ENCODE measurements around the gene PTBP2.

DNA sequence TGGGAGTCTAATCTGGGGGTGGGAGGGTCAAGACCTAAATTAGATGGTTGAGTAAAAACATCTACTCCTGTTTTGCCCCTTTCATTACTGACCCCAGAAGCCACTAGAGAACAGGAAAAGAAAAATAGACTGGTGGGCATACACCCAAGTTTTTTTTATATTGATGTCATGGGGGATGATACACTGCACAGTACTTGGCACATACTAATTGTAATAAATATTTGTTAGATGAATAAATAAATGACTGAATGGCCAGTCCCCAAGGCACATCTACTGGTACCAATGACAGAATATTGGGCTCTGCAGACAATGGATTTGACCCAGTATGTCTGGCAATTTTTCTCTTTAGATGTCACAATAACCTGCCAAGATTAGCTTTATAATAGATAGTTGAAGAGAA lies 36.8 kb upstream of the PTBP2 start:
- TF ChIP-seq, protein P1, sequence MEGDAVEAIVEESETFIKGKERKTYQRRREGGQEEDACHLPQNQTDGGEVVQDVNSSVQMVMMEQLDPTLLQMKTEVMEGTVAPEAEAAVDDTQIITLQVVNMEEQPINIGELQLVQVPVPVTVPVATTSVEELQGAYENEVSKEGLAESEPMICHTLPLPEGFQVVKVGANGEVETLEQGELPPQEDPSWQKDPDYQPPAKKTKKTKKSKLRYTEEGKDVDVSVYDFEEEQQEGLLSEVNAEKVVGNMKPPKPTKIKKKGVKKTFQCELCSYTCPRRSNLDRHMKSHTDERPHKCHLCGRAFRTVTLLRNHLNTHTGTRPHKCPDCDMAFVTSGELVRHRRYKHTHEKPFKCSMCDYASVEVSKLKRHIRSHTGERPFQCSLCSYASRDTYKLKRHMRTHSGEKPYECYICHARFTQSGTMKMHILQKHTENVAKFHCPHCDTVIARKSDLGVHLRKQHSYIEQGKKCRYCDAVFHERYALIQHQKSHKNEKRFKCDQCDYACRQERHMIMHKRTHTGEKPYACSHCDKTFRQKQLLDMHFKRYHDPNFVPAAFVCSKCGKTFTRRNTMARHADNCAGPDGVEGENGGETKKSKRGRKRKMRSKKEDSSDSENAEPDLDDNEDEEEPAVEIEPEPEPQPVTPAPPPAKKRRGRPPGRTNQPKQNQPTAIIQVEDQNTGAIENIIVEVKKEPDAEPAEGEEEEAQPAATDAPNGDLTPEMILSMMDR (IDR thresholded peaks at IDR 0.05 in 2 of 3, conservative IDR thresholded peaks at IDR 0.05 in 1 of 3; ENCODE audit: borderline replicate concordance in 1 of 3, insufficient read depth in 1 of 3, low read depth in 2 of 3, low read length in 2 of 3): no peak
- TF ChIP-seq RAD21 (IDR thresholded peaks at IDR 0.05; ENCODE audit: low read depth): no peak
- TF ChIP-seq POLR2A (IDR thresholded peaks at IDR 0.05; ENCODE audit: borderline replicate concordance, extremely low read depth, insufficient read depth, insufficient read length): no peak
- no peak for TF ChIP-seq SRF (IDR thresholded peaks at IDR 0.05; ENCODE audit: low read depth)
- TF ChIP-seq ZNF274 (IDR thresholded peaks at IDR 0.05; ENCODE audit: low read depth, low read length): no peak
- no peak for TF ChIP-seq EZH2 (IDR thresholded peaks at IDR 0.05)
- no peak for TF ChIP-seq POLR2AphosphoS5 (IDR thresholded peaks at IDR 0.05; ENCODE audit: low read depth, low read length)
- no peak for TF ChIP-seq EGR1 (IDR thresholded peaks at IDR 0.05; ENCODE audit: low read depth)
- no peak for TF ChIP-seq YY1 (IDR thresholded peaks at IDR 0.05; ENCODE audit: extremely low read depth, insufficient replicate concordance, low read depth, low read length)

Data from HCT116 (cell line).